Astrocyte of the spinal cord (primary cell): ENCODE measurements around the gene NPAS3.
A peak's percentile ranks its signal among the peaks of the same experiment; 100 is the strongest.

Experiments
- DNase-seq: peaks from one replicate; pipeline ENCODE4 v3.0.0; 2011; ENCODE audit warnings: low read depth, low spot score
- H3K4me3 ChIP-seq: 2 replicates; pipeline ENCODE4 v1.5.1; 2011; ENCODE audit warnings: low read depth, mild to moderate bottlenecking, low read length, moderate library complexity
- CTCF ChIP-seq: IDR thresholded peaks from 2 replicates; pipeline ENCODE4 v1.5.1; 2012; ENCODE audit warnings: low read depth, mild to moderate bottlenecking, low read length, inconsistent platforms
- in situ Hi-C: cut with HindIII; loops from 2 replicates; pipeline ENCODE4 v1.10.0; 2017; ENCODE audit warnings: low sequenced_read_pairs

NPAS3 gene

GRCh38 chr14:33556382-33557121, 617.9 kb downstream of the NPAS3 start:
- in situ Hi-C loops: no loop called here
- DNase-seq: peak; percentile 24
- no peak for TF ChIP-seq CTCF
- no peak overlapping the region for H3K4me3 ChIP-seq

- H3K4me3 ChIP-seq: no peak overlapping the region
- no peak for TF ChIP-seq CTCF
- no peak for DNase-seq
- in situ Hi-C loops: no loop called here
These were observed 622.2 kb downstream of the NPAS3 start for GRCh38 chr14:33560718-33561431.

- DNase-seq: no peak
- in situ Hi-C loops: no loop called here
- no peak for TF ChIP-seq CTCF
- no peak overlapping the region for H3K4me3 ChIP-seq
These were observed 623.0 kb downstream of the NPAS3 start for GRCh38 chr14:33561488-33562175.

- no peak for DNase-seq
- in situ Hi-C loops: no loop called here
- no peak overlapping the region for H3K4me3 ChIP-seq
- no peak for TF ChIP-seq CTCF
These were observed 624.7 kb downstream of the NPAS3 start for GRCh38 chr14:33563191-33563900.

- in situ Hi-C loops: no loop called here
These were observed 625.2 kb downstream of the NPAS3 start for GRCh38 chr14:33563901-33564197.

More at GRCh38 chr14:33563901-33564197, 625.2 kb downstream of the NPAS3 start:
- no peak for DNase-seq
- no peak overlapping the region for H3K4me3 ChIP-seq
- TF ChIP-seq CTCF: no peak
